ENCODE measurements around the gene CNTNAP5. TPM values are rescaled to one million over a fixed set of nuclear protein-coding genes. Genes with fewer than 3 reads are reported as not detected.

Gene CNTNAP5
- total and polyA plus RNA-seq, 2 of the 8 experiments (the other 6 are each of a cell fraction or from before 2014, with no cell fraction given): 0.11 to 0.76 TPM

- Histone ChIP-seq H3K27me3 (replicated peaks in 1 of 4; ENCODE audit: control insufficient read depth in 3 of 4, extremely low read depth in 1 of 4, insufficient read depth in 3 of 4, low read length in 3 of 4) (peaks cover 0 to 2% (median 0%) of the 10 kb centered on the region in 4 experiments; a peak in 1 of 7 replicates), H4K8ac (ENCODE audit: extremely low read depth, insufficient read depth, low read length) (no peak overlapping the region), H3K23me2 (ENCODE audit: low read depth, low read length) (peaks cover 10% of the 10 kb centered on the region; the same call in 1 of the 2 replicates), H3K27ac (ENCODE audit: low read depth, low read length) (no peak overlapping the region), H2BK12ac (ENCODE audit: low read depth, low read length) (no peak overlapping the region), H3K18ac (ENCODE audit: extremely low read depth, low read length) (no peak overlapping the region), H4K91ac (replicated peaks; ENCODE audit: insufficient read length, low read length) (no peak overlapping the region), H3K14ac (ENCODE audit: insufficient read length) (no peak overlapping the region), H2BK20ac (ENCODE audit: low read length) (no peak overlapping the region), H3K4ac (replicated peaks; ENCODE audit: insufficient read length, low read depth, low read length) (no peak overlapping the region), H4K5ac (ENCODE audit: insufficient read length, low read depth, low read length) (no peak overlapping the region), H2AFZ (ENCODE audit: low read length) (no peak overlapping the region), H2AK5ac (ENCODE audit: low read depth, low read length) (no peak overlapping the region), H3K23ac (ENCODE audit: insufficient read length) (no peak overlapping the region), H2BK120ac (replicated peaks; ENCODE audit: low read depth, low read length) (no peak overlapping the region), H3K79me2 (ENCODE audit: control insufficient read depth in 1 of 2, insufficient read depth in 2 of 2, low read length in 2 of 2) (no peaks in the 10 kb centered on the region), H2BK5ac (ENCODE audit: low read depth, low read length) (no peak overlapping the region), H2BK15ac (ENCODE audit: low read length) (no peak overlapping the region), H4K20me1 (replicated peaks in 1 of 2; ENCODE audit: control insufficient read depth in 1 of 2, insufficient read depth in 2 of 2, low read length in 2 of 2) (no peaks in the 10 kb centered on the region), H3K4me3 (ENCODE audit: extremely low read depth in 1 of 4, insufficient read depth in 2 of 4, low read depth in 3 of 4, low read length in 4 of 4) (no peak overlapping the region), H3K56ac (replicated peaks; ENCODE audit: insufficient read length, low read depth, low read length) (no peak overlapping the region), H3K4me2 (ENCODE audit: insufficient read depth in 1 of 2, low read depth in 2 of 2, low read length in 2 of 2) (no peak overlapping the region), H3K9ac (replicated peaks in 1 of 4; ENCODE audit: extremely low read depth in 1 of 4, low read depth in 3 of 4, low read length in 3 of 4) (no peak overlapping the region), H3K4me1 (replicated peaks in 1 of 4; ENCODE audit: control insufficient read depth in 3 of 4, insufficient read depth in 4 of 4, low read length in 3 of 4) (no peaks in the 10 kb centered on the region), H3K36me3 (ENCODE audit: control insufficient read depth in 2 of 4, insufficient read depth in 4 of 4, low read length in 3 of 4) (no peaks in the 10 kb centered on the region), H3K9me3 (ENCODE audit: insufficient read depth in 2 of 2, low read depth in 1 of 2, low read length in 1 of 2) (no peaks in the 10 kb centered on the region; a peak in 1 of 4 replicates), H3K79me1 (ENCODE audit: low read depth, low read length) (no peaks in the 10 kb centered on the region)
- CTCF ChIA-PET (ENCODE audit: partially characterized antibody): interaction anchor here (1.4 kb wide), 2 partner anchors 15 to 29 kb away, joined by 3 to 5 read pairs; no protein-coding TSS in a partner anchor
- POLR2A ChIA-PET (ENCODE audit: partially characterized antibody): no interaction called here
- WGBS, 2 experiments (ENCODE audit: extremely low coverage in 1 of 2, insufficient coverage in 1 of 2, insufficient read length in 1 of 2, insufficient replicate concordance in 2 of 2, low coverage in 1 of 2, low lambda C conversion rate in 2 of 2, missing lambda C conversion rate in 1 of 2): 93% methylated on average over 1 of the region's 1 CpG; no CpG with 5 or more reads in 1 of the 2 experiments
- FAIRE-seq (no peak), DNase-seq (ENCODE audit: low read depth in 1 of 2, low spot score in 2 of 2) (no peak)
- TF ChIP-seq NRF1 (IDR thresholded peaks at IDR 0.05; ENCODE audit: low read depth, low read length) (no peak), MAFK (IDR thresholded peaks at IDR 0.05; ENCODE audit: low read depth, low read length) (no peak), CTBP2 (IDR thresholded peaks at IDR 0.05; ENCODE audit: borderline replicate concordance, insufficient read depth, insufficient read length, low read length) (no peak)
Measured at GRCh38 chr2:124514236-124514635, 489.1 kb downstream of the CNTNAP5 start.

Measured in H1 (cell line).